ENCODE results near the gene FAXC. TPM values are rescaled to one million over a fixed set of nuclear protein-coding genes. Genes with fewer than 3 reads are reported as not detected.

FAXC gene
- total and polyA plus RNA-seq, 2 of the 13 experiments (the other 11 are each of a cell fraction or from before 2014, with no cell fraction given): 0.11 to 0.63 TPM

- ChIA-PET POLR2A (interaction anchor here (0.6 to 4.8 kb wide), 6 partner anchors 9 to 175 kb away, joined by 3 to 75 read pairs (median 6); partner anchors contain the start of genes CCNC and PNISR), CTCF (ENCODE audit: low intra/inter-chr PET ratio, low total read pairs) (no interaction called here)
- Histone ChIP-seq H3K36me3 (replicated peaks in 1 of 2; ENCODE audit: control insufficient read depth in 1 of 2, insufficient read depth in 2 of 2, low read length in 2 of 2) (no peaks in the 10 kb centered on the region), H3K27me3 (ENCODE audit: control insufficient read depth in 1 of 2, insufficient read depth in 2 of 2, low read length in 2 of 2) (no peaks in the 10 kb centered on the region), H3K9me3 (ENCODE audit: low read length) (no peaks in the 10 kb centered on the region), H3K4me2 (ENCODE audit: low read depth, low read length) (peak overlapping the region; percentile 66), H3K27ac (ENCODE audit: extremely low read length, insufficient read depth, low read length) (peak overlapping the region; percentile 82), H3K4me1 (ENCODE audit: insufficient read depth, low read length) (peaks cover 19% of the 10 kb centered on the region), H3K79me2 (ENCODE audit: insufficient read depth, low read length) (no peaks in the 10 kb centered on the region), H3K9ac (ENCODE audit: insufficient read depth, low read depth, low read length) (peak overlapping the region; percentile 80), H2AFZ (ENCODE audit: low read length) (peak overlapping the region; percentile 88), H4K20me1 (ENCODE audit: insufficient read depth, low read length) (no peaks in the 10 kb centered on the region), H3K4me3 (replicated peaks in 1 of 3; ENCODE audit: insufficient read depth in 1 of 3, low read depth in 2 of 3, low read length in 3 of 3) (peak overlapping the region; percentile 64 to 85 (median 67))
- in situ Hi-C loops (cut with HindIII; ENCODE audit: extremely low pct_ligation_motif_present, low pct_unique_long_range_greater_than_20kb): no loop called here
- TF ChIP-seq ATM (IDR thresholded peaks at IDR 0.05; ENCODE audit: borderline replicate concordance) (no peak), NFE2L2 (IDR thresholded peaks at IDR 0.05; ENCODE audit: low read length) (no peak), ZMAT5 (CRISPR knock-in tag; IDR thresholded peaks at IDR 0.05; ENCODE audit: borderline replicate concordance, low read depth) (no peak), PHF20 (CRISPR knock-in tag; IDR thresholded peaks at IDR 0.05) (no peak), SUZ12 (IDR thresholded peaks at IDR 0.05; ENCODE audit: low read depth, low read length) (no peak), ZNF768 (CRISPR knock-in tag; IDR thresholded peaks at IDR 0.05) (no peak), ISX (CRISPR knock-in tag; conservative IDR thresholded peaks at IDR 0.05) (0 out of 2 replicates have a peak, but pooled peaks have one; percentile 8)
- TF ChIP-seq, protein P1, sequence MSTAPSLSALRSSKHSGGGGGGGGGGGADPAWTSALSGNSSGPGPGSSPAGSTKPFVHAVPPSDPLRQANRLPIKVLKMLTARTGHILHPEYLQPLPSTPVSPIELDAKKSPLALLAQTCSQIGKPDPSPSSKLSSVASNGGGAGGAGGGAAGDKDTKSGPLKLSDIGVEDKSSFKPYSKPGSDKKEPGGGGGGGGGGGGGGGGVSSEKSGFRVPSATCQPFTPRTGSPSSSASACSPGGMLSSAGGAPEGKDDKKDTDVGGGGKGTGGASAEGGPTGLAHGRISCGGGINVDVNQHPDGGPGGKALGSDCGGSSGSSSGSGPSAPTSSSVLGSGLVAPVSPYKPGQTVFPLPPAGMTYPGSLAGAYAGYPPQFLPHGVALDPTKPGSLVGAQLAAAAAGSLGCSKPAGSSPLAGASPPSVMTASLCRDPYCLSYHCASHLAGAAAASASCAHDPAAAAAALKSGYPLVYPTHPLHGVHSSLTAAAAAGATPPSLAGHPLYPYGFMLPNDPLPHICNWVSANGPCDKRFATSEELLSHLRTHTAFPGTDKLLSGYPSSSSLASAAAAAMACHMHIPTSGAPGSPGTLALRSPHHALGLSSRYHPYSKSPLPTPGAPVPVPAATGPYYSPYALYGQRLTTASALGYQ (CRISPR knock-in tag; IDR thresholded peaks at IDR 0.05): no peak
- peak; percentile 31 for ATAC-seq
- no TSS peak for BruUV-seq (replicated peaks)
- DNase-seq (ENCODE audit: low spot score): no peak
- intact Hi-C loops (cut with micrococcal nuclease; ENCODE audit: unreplicated experiment): loop anchor here (1.0 to 5.0 kb wide), 2 partner anchors 31 to 61 kb away; no protein-coding TSS in a partner anchor
- whole genome bisulfite sequencing (ENCODE audit: low lambda C conversion rate): 11% methylated on average over 2 of the region's 2 CpGs
- no peak for FAIRE-seq
Observed at GRCh38 chr6:99393366-99393697, 43.9 kb upstream of the FAXC start.
